RPMI8226 (cell line): ENCODE data around the gene IGF2R.
"Not testable (repeated sequence)": the region's sequence is repeated elsewhere in the genome, so short reads cannot be mapped to it uniquely, and the experiment has no call there.

ENCODE experiments used
- DNase-seq: peaks from one replicate; pipeline ENCODE4 v3.0.0-alpha.2; 2015

Gene IGF2R

GRCh38 chr6:159968295-159969203, at the start of gene IGF2R:
Gene IGF2R, plus strand, starts transcription at chr6:159969082. Its CDS starts 165 bp downstream, at chr6:159969247.
- peak; percentile 97 for DNase-seq

- DNase-seq = no peak
Observed at GRCh38 chr6:159919800-159920199, 49.1 kb upstream of the IGF2R start.

- not testable (repeated sequence) for DNase-seq
Observed at GRCh38 chr6:159924150-159924549, 44.7 kb upstream of the IGF2R start.

DNA sequence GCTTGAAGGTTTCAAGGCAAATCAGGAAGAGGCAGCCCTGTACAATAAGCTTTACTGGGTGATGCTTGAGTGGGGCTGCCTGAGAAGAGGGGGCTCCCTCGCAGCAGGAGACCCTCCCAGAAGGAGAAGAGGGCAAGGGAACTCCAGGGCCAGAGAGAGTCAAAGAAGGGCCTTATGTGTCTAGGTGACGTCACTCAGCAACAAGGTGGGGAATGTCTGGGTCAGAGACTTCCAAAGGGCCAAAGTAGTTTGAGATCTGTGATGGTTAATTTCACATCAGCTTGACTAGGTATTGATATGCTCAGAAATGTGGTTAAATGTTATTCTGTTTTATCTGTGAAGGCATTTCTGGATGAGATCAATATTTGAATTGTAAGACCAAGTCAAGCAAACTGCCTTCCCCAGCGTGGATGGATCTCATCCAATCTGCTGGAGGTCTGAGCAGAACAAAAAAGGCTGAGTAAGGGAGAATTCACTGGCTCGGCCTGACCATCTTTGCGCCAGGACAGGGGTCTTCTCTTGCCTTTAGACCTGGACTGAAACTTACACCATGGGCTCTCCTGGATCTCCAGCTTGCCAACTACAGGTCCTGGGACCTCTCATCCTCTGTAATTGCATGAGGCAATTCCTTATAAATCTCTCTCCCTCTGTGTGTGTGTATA, 42.2 kb upstream of the IGF2R start:
- no peak for DNase-seq

DNA sequence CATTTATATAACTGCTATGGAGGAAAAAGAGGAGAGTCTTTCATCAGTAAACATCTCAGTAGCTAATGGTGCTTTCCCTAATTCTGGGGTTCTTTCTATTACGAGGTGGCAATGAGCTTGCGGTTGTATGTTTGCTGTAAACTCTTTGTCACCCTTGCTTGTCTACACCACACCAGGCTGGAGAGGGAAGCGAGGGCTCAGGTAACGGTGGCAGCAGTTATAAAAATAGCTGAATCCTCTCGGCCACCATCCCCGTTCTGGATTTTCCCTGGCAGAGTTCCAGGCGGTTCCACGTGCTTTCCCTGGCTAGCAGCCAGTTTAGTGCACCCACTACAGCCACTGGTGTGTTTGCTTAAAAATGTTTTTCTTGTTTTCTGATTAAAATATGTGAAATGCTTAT, 39.1 kb upstream of the IGF2R start:
- DNase-seq = peak; percentile 92

DNA sequence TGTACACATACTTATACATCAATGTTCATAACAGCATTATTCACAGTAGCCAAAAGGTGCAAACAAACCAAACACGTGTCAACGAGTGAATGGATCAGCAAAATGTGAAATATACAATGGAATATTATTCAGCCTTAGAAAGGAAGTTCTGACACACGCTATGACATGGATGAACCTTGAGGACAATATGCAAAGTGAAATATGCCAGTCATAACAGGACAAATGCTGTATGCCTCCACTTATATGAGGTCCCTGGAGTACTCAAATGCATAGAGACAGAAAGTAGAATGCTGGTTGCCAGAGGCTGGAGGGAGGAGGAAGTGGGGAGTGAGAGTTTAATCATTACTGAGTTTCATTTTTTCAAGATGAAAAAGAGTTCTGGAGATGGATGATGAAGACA, 37.8 kb upstream of the IGF2R start:
- DNase-seq = peak; percentile 33

DNA sequence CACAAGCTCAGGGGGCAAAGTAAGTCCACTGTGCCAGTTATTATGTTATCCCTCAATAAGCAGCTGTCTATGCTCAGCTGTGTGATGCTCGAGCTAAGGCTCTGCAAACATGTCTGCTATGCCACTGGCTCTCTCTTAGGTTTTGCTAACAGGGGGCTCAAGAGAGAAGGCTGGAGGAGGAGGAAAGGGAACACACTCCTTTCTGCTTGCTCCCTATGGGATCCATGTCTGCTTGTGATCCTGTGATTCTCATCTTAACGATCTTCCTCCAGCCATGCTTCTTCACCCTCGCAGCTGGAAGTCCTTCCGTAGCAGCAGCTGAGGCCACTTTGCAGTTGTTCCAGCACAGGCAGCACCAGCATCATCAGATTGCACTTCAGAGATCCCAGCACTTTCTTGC, 37.0 kb upstream of the IGF2R start:
- no peak for DNase-seq

- DNase-seq = no peak
Observed at GRCh38 chr6:159933077-159933476, 35.8 kb upstream of the IGF2R start.

DNA sequence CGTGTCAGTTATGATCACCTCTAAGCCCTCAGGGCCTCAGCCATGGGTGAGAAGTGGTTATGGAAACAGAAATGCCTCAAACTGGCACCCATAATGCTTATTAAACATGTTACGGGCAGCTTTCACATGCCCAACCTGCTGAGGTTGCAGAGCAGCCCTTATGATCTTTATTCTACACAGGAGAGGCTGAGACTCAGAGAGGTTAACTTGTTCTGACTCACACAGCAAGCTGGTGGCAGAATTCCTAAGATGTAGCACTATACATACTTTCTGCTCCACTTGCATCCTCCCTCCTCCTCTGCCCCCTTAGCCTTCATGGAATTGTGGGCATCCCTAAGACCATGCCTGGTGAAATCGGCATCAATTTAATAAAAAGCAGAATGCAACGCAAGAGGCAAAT, 34.7 kb upstream of the IGF2R start:
- DNase-seq = no peak

GRCh38 chr6:159935065-159935464, 33.8 kb upstream of the IGF2R start:
- DNase-seq = no peak

GRCh38 chr6:159935633-159936032, 33.2 kb upstream of the IGF2R start:
- no peak for DNase-seq

DNA sequence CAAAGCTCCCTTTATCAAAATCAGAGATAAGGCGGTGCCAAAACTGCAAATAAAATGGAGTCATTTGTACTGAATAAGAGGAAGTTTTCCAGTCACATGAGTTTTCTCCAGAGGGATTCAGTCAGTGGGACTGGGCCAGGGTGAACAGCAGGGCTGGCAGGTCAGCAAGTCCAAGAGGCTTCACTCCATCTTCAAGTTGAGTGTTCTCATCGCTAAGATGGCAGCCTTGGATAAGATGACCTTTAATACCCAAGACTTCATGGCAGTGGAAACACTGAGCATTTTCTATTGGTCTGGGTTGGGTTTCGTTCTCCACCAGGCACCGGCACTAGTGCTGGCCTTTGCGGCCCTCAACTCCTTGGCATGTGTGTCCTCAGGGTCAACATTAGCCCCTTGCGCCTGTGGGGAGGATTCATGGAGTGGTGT, 29.3 kb upstream of the IGF2R start:
- no peak for DNase-seq

GRCh38 chr6:159941286-159942113, 27.4 kb upstream of the IGF2R start:
- DNase-seq = peak; percentile 53

- no peak for DNase-seq
Observed at GRCh38 chr6:159943101-159943632, 25.7 kb upstream of the IGF2R start.

DNA sequence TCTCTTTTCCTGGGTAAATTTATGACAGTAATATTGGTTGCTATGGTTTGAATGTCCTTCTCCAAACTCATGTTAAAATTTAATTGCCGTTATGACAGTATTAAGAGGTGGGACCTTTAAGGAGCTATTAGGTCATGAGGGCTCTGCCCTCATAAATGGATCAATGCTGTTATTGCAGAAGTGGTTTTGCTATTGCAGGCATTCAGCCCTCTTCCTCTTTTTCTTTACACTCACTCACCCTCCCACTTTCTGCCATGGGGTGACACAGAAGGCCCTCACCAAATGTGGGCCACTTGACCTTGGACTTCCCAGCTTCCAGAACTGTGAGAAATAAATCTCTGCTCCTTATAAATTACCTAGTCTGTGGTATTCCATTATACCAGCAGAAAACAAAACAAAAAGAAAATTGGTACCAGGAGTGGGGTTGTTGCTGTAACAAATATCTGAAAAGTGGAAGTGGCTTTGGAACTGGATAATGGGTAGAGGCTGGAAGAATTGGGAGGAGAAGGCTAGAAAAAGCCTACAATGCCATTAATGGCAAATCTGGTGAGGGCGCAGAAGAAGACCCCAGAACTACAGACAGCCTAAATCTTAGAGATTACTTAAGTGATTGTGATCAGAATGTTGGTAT, 24.8 kb upstream of the IGF2R start:
- DNase-seq = no peak

DNA sequence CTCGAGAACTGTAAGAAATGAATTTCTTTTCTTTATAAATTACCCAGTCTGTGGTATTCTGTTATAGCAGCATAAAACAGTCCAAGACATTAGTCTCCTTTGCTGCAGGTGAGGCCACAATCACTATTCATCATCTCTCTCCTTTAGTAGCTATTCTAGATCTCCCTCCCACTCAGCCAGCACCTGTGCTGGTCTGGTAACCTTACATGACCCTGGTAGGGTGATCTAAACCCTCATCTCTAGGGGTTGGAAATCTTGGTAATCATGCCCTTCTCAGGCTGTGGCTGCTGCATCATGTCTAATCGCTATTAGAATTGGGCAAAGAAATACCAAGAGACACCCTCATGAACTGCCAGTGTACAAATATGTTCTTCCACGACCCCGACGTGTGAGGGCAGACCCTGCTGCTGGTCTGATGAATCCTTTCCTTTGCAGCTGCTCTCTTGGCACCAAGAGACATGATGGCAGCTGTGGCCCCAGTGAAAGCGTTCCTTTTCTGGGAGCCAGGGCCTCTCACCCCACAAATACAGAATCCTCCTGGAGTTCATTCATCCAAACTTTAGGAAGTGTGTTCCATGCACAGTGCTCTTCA, 23.0 kb upstream of the IGF2R start:
- DNase-seq = peak; percentile 50

GRCh38 chr6:159946912-159947311, 22.0 kb upstream of the IGF2R start:
- DNase-seq = no peak

DNA sequence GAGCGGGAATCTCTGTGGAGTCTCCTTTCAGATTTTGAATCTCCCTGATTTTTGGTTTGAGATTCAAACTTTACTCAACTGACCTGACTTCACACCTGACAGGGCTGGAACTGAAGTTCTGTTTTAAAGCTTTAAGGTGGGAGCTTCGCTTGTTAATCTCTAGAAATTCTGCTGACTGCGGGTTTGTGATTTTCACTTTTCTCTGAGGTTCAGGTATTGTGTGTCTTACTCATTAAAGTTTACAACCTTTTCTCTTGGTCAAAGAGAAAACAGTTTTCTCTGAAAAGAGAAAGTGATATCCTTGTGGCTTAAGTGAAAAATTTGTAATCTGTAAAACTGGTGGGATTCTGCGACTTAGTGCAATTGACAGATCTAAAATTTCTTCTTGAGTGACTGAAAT, 20.7 kb upstream of the IGF2R start:
- DNase-seq = no peak

GRCh38 chr6:159951772-159952171, 17.1 kb upstream of the IGF2R start:
- no peak for DNase-seq

DNA sequence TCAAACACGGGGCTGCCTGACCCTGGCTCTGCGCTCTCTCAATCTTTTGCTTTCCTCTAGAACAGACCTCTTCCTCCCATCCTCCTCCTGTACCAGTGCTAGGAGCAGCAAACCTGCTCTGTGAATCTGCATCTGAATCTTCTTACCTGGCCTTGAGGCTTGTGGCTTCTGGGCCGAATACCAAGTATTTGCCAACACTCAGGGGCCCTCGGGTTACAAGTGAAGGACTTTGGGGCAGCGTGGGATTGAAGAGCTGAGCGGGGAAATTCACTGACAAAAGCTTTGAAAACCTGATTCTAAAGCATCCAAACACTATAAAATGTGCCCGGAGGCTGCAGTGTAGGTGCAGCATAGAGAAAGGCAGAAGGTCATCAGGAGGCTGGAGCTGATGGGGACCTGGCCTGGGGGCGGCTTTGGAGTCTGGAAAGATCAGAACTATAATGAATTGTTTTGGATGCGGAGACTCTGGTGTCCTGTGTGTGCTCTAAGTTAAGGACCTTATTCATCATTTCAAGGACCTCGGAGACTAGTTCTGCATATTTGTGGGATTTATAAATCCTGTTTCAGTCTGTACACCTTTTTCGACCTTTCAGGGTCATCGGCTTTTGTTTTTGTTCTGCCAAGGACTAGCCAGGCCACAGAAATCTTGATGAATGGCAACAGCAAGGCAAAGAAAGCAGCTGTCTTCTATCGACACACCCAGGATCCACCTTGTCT, 16.4 kb upstream of the IGF2R start:
- no peak for DNase-seq

DNA sequence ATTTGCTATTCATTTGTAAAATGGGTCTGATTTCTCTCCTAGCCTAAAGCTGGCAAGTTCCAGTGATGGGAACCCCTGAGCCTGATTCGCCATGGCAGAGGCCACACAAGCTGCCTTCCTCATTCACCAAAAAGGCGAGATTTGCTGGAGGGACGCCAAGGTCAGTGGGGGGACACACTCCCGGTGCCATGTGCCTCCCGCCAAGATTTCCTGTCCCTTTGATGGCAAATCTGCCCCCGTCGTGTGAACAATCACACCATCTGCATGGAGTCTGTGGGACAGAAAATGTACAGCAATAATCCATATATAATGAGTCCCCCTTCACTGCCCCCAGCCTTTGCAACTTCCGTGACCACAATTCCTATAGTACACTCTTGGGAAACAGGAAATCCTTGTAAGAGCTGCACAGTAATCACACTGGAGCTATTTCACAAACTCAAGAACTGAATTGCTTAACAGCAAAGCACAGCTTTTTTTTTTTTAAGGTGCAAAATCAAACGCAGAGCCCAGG, 15.7 kb upstream of the IGF2R start:
- DNase-seq = no peak
